Natural killer cell (primary cell): ENCODE results near the gene CERS6. TPM values are rescaled to one million over a fixed set of nuclear protein-coding genes. Genes with fewer than 3 reads are reported as not detected.
"Not testable (repeated sequence)": the region's sequence is repeated elsewhere in the genome, so short reads cannot be mapped to it uniquely, and the experiment has no call there.

Source experiments
- ATAC-seq, 3 donors: fragments of 150-1000 bp in 2 of 3; fragments of 200-7000 bp in 1 of 3; cut with Tn5 transposase; 1 replicate in 1 of 3; 2 replicates in 2 of 3; pipeline ENCODE4 v1.10.0; 2021; ENCODE audit warnings: mild to moderate bottlenecking in 2 of 3, moderate library complexity in 2 of 3
- DNase-seq, 2 donors: peaks; one replicate each; pipeline versions ENCODE4 v3.0.0 to v3.0.0-alpha.2; 2013 to 2021; ENCODE audit warnings: mixed read lengths in 1 of 2
- H3K27ac ChIP-seq: one replicate; pipeline ENCODE4 v1.5.1; 2013; ENCODE audit warnings: mild to moderate bottlenecking, low read length
- H3K27me3 ChIP-seq: one replicate; pipeline ENCODE4 v1.6.1; 2013; ENCODE audit warnings: low read length; ENCODE audit not compliant: control insufficient read depth, insufficient read depth
- H3K36me3 ChIP-seq: one replicate; pipeline ENCODE4 v1.6.1; 2013; ENCODE audit warnings: low read length; ENCODE audit not compliant: control insufficient read depth, insufficient read depth
- H3K4me1 ChIP-seq: one replicate; pipeline ENCODE4 v1.6.1; 2013; ENCODE audit warnings: low read length; ENCODE audit not compliant: control insufficient read depth, insufficient read depth
- H3K4me3 ChIP-seq: one replicate; pipeline ENCODE4 v1.5.1; 2013; ENCODE audit warnings: low read length
- H3K9me3 ChIP-seq: one replicate; pipeline ENCODE4 v1.6.1; 2013; ENCODE audit warnings: low read length; ENCODE audit not compliant: control insufficient read depth, insufficient read depth
- H3K27ac Mint-ChIP-seq, 2 donors: one replicate each; pipeline ENCODE4 v1.8.0; 2022; ENCODE audit warnings: mild to moderate bottlenecking in 2 of 2, mixed read lengths in 2 of 2, moderate library complexity in 1 of 2
- H3K27me3 Mint-ChIP-seq, 2 donors: one replicate each; pipeline ENCODE4 v1.8.0; 2022; ENCODE audit warnings: low read depth in 2 of 2, mixed read lengths in 2 of 2
- H3K36me3 Mint-ChIP-seq: one replicate; pipeline ENCODE4 v1.8.0; 2022; ENCODE audit warnings: mixed read lengths
- H3K4me1 Mint-ChIP-seq, 2 donors: one replicate each; pipeline ENCODE4 v1.8.0; 2022; ENCODE audit warnings: mixed read lengths in 2 of 2
- H3K4me3 Mint-ChIP-seq: one replicate; pipeline ENCODE4 v1.8.0; 2022; ENCODE audit warnings: mild to moderate bottlenecking, moderate library complexity, mixed read lengths
- H3K9me3 Mint-ChIP-seq, 2 donors: one replicate each; pipeline ENCODE4 v1.8.0; 2022; ENCODE audit warnings: mixed read lengths in 2 of 2
- CTCF ChIP-seq: fragments of 200-600 bp; IDR thresholded peaks from one replicate; pipeline ENCODE4 v1.8.0; 2022; ENCODE audit warnings: antibody characterized with exemption
- WGBS: methylation state at CpG from one replicate; pipeline ENCODE4 v1.1.7; 2013; ENCODE audit warnings: missing lambda C conversion rate; ENCODE audit not compliant: insufficient coverage; 5-methylcytosine and 5-hydroxymethylcytosine counted together
- intact Hi-C: fragments of 100-400 bp; cut with micrococcal nuclease; formaldehyde crosslinking; loops from one replicate; pipeline ENCODE4 v1.14.2; 2022
- total RNA-seq, 4 donors: library from RNA; stranded (reverse); fragments of 120-200 nt in 1 of 4; gene quantifications; one replicate each; pipeline versions ENCODE4 v1.2.3 to v1.2.4, GENCODE V29; 2013 to 2022

CERS6 gene
- total RNA-seq, 3 donors from 2014 or later (not counting 1 experiment from before 2014, with no cell fraction given) = 9.1 to 13.5 (median 11.8) TPM

GRCh38 chr2:168490015-168490874 is 34.2 kb downstream of the CERS6 start:
- no peaks in the 10 kb centered on the region for H3K9me3 Mint-ChIP-seq
- intact Hi-C loops = loop anchor here (5.0 kb wide), 1 partner anchor 33 kb away; the partner anchor contains the start of gene CERS6

GRCh38 chr2:168490946-168491605 is 35.0 kb downstream of the CERS6 start:
- Histone ChIP-seq H3K27ac (peak overlapping the region; percentile 66), H3K4me1 (peaks cover 14% of the 10 kb centered on the region), H3K27me3 (no peaks in the 10 kb centered on the region), H3K9me3 (no peaks in the 10 kb centered on the region), H3K4me3 (peak overlapping the region; percentile 10), H3K36me3 (no peaks in the 10 kb centered on the region)
- no peaks in the 10 kb centered on the region for H3K9me3 Mint-ChIP-seq
- H3K36me3 Mint-ChIP-seq = no peaks in the 10 kb centered on the region
- DNase-seq (peak in 1 of 2 donors; percentile 33), ATAC-seq (peak in 2 of 3 donors; percentile 23 to 41)
- H3K27me3 Mint-ChIP-seq = no peaks in the 10 kb centered on the region
- TF ChIP-seq CTCF = no peak
- WGBS = 5% methylated on average over 2 of the region's 3 CpGs
- peak overlapping the region; percentile 83 to 87 for H3K27ac Mint-ChIP-seq
- peak overlapping the region; percentile 85 for H3K4me3 Mint-ChIP-seq
- peaks cover 40 to 54% of the 10 kb centered on the region in 2 donors for H3K4me1 Mint-ChIP-seq
- intact Hi-C loops = loop anchor here (5.0 kb wide), 1 partner anchor 34 kb away; the partner anchor contains the start of gene CERS6

More at GRCh38 chr2:168490015-168490874, 34.2 kb downstream of the CERS6 start:
- Histone ChIP-seq H3K27me3 (no peaks in the 10 kb centered on the region), H3K4me1 (peaks cover 14% of the 10 kb centered on the region), H3K27ac (peak overlapping the region; percentile 66), H3K36me3 (no peaks in the 10 kb centered on the region), H3K9me3 (no peaks in the 10 kb centered on the region), H3K4me3 (peak overlapping the region; percentile 10)
- Mint-ChIP-seq H3K36me3 (no peaks in the 10 kb centered on the region), H3K27ac (peak overlapping the region; percentile 83 to 87), H3K4me1 (peaks cover 32 to 54% of the 10 kb centered on the region in 2 donors), H3K4me3 (peak overlapping the region; percentile 85), H3K27me3 (no peaks in the 10 kb centered on the region)
- TF ChIP-seq CTCF = no peak
- DNase-seq (peak in 1 of 2 donors; percentile 53), ATAC-seq (peak; percentile 80 to 91 (median 87))
- WGBS = 0% methylated on average over 5 of the region's 7 CpGs

GRCh38 chr2:168491728-168492127 is 35.7 kb downstream of the CERS6 start:
- not testable (repeated sequence) for H3K36me3 Mint-ChIP-seq, H3K9me3 Mint-ChIP-seq, H3K36me3 ChIP-seq, ATAC-seq, H3K27me3 Mint-ChIP-seq, H3K27ac ChIP-seq, DNase-seq, H3K27me3 ChIP-seq, H3K9me3 ChIP-seq, H3K4me3 ChIP-seq
- peaks cover 41 to 51% of the 10 kb centered on the region in 2 donors for H3K4me1 Mint-ChIP-seq
- peaks cover 14% of the 10 kb centered on the region for H3K4me1 ChIP-seq
- peak overlapping the region in 1 of 2 donors; percentile 83 for H3K27ac Mint-ChIP-seq
- intact Hi-C loops = loop anchor here (5.0 kb wide), 1 partner anchor 34 kb away; the partner anchor contains the start of gene CERS6
- 71% methylated on average over 1 of the region's 4 CpGs for WGBS
- H3K4me3 Mint-ChIP-seq = peak overlapping the region; percentile 22

GRCh38 chr2:168493219-168493618 is 37.1 kb downstream of the CERS6 start:
- intact Hi-C loops = loop anchor here (5.0 kb wide), 1 partner anchor 36 kb away; the partner anchor contains the start of gene CERS6
- H3K36me3 ChIP-seq, H3K4me3 ChIP-seq, H3K27me3 Mint-ChIP-seq, H3K27ac ChIP-seq, H3K9me3 Mint-ChIP-seq, H3K9me3 ChIP-seq, ATAC-seq, H3K4me3 Mint-ChIP-seq, H3K27me3 ChIP-seq, H3K36me3 Mint-ChIP-seq: not testable (repeated sequence)
- peaks cover 44 to 63% of the 10 kb centered on the region in 2 donors for H3K4me1 Mint-ChIP-seq
- WGBS = 82% methylated on average over 2 of the region's 2 CpGs
- peak in 1 of 2 donors; percentile 16 for DNase-seq
- peak overlapping the region in 1 of 2 donors; percentile 41 for H3K27ac Mint-ChIP-seq
- peaks cover 14% of the 10 kb centered on the region for H3K4me1 ChIP-seq
